HEK293 (cell line): ENCODE results near the gene TWSG1.

Source experiments
- CTCF ChIA-PET: fragments of 350-600 bp; formaldehyde crosslinking; extraction: SDS; loops from one replicate; lab custom pipeline; 2021; ENCODE audit warnings: antibody characterized with exemption; lab: Yijun Ruan, JAX
- POLR2A ChIA-PET: fragments of 300-600 bp; formaldehyde crosslinking; extraction: SDS; loops from one replicate; lab custom pipeline; 2020; ENCODE audit warnings: antibody characterized with exemption, inconsistent platforms; lab: Yijun Ruan, JAX
- H3K27ac ChIP-seq: fragments of 200-500 bp; sonication (Bioruptor generic); 2 replicates; pipeline ENCODE4 v1.5.1; 2014; ENCODE audit warnings: low read depth, low read length, control low read depth, inconsistent platforms; ENCODE audit errors: extremely low read depth
- H3K36me3 ChIP-seq, 2 experiments: fragments of 200-500 bp in 1 of 2; sonication (Bioruptor generic) in 1 of 2; 1 replicate in 1 of 2; 2 replicates in 1 of 2; pipeline ENCODE4 v1.5.1; 2014 to 2017; ENCODE audit warnings: inconsistent platforms in 2 of 2, low read length in 2 of 2; ENCODE audit not compliant: control insufficient read depth in 2 of 2, insufficient read depth in 1 of 2
- H3K4me1 ChIP-seq: fragments of 200-500 bp; sonication (Bioruptor generic); 2 replicates; pipeline ENCODE4 v1.5.1; 2014; ENCODE audit warnings: mild to moderate bottlenecking, low read length, inconsistent platforms; ENCODE audit not compliant: control insufficient read depth, insufficient read depth
- H3K4me3 ChIP-seq: 2 replicates; pipeline ENCODE4 v1.5.1; 2011; ENCODE audit warnings: low read depth, mild to moderate bottlenecking, control low read depth, low read length, moderate library complexity
- H3K9me3 ChIP-seq: fragments of 200-500 bp; sonication (Bioruptor generic); 2 replicates; pipeline ENCODE4 v1.5.1; 2014; ENCODE audit warnings: low read depth, low read length, inconsistent platforms; ENCODE audit not compliant: control insufficient read depth, insufficient read depth
- FEZF1 ChIP-seq: fragments of 450-650 bp; formaldehyde crosslinking; IDR thresholded peaks from 2 replicates; pipeline ENCODE4 v1.5.1; 2016; ENCODE audit warnings: missing biosample characterization, missing genetic modification characterization
- GFI1B ChIP-seq: fragments of 450-650 bp; formaldehyde crosslinking; IDR thresholded peaks from 2 replicates; pipeline ENCODE4 v1.5.1; 2016; ENCODE audit warnings: missing biosample characterization, missing genetic modification characterization
- KLF1 ChIP-seq: fragments of 450-650 bp; formaldehyde crosslinking; IDR thresholded peaks from 2 replicates; pipeline ENCODE4 v1.5.1; 2016; ENCODE audit warnings: missing biosample characterization, missing genetic modification characterization
- PRDM1 ChIP-seq: fragments of 450-650 bp; formaldehyde crosslinking; IDR thresholded peaks from 2 replicates; pipeline ENCODE4; 2016; ENCODE audit warnings: missing biosample characterization, missing genetic modification characterization
- SCRT1 ChIP-seq: fragments of 450-650 bp; formaldehyde crosslinking; IDR thresholded peaks from 2 replicates; pipeline ENCODE4 v1.5.1; 2016; ENCODE audit warnings: missing biosample characterization, missing genetic modification characterization, borderline replicate concordance
- SETDB1 ChIP-seq: IDR thresholded peaks from one replicate; pipeline ENCODE4 v1.6.1; 2017; ENCODE audit warnings: mild to moderate bottlenecking, low read length, moderate library complexity, mixed read lengths; ENCODE audit not compliant: insufficient read length
- ZBTB17 ChIP-seq: fragments of 450-650 bp; formaldehyde crosslinking; IDR thresholded peaks from 2 replicates; pipeline ENCODE4 v1.5.1; 2016; ENCODE audit warnings: missing biosample characterization, missing genetic modification characterization
- ZBTB8A ChIP-seq: fragments of 450-650 bp; formaldehyde crosslinking; IDR thresholded peaks from 2 replicates; pipeline ENCODE4 v1.5.1; 2016; ENCODE audit warnings: missing biosample characterization, missing genetic modification characterization
- ZIC2 ChIP-seq: fragments of 450-650 bp; formaldehyde crosslinking; IDR thresholded peaks from 2 replicates; pipeline ENCODE4 v1.5.1; 2016; ENCODE audit warnings: missing biosample characterization, missing genetic modification characterization
- ZNF157 ChIP-seq: fragments of 450-650 bp; formaldehyde crosslinking; IDR thresholded peaks from 2 replicates; pipeline ENCODE4 v1.5.1; 2016; ENCODE audit warnings: missing biosample characterization, missing genetic modification characterization
- ZNF19 ChIP-seq: fragments of 450-650 bp; formaldehyde crosslinking; IDR thresholded peaks from 2 replicates; pipeline ENCODE4; 2016; ENCODE audit warnings: missing biosample characterization, missing genetic modification characterization, low read depth
- ZNF266 ChIP-seq: fragments of 450-650 bp; formaldehyde crosslinking; IDR thresholded peaks from 2 replicates; pipeline ENCODE4 v1.5.1; 2016; ENCODE audit warnings: missing biosample characterization, missing genetic modification characterization, low read depth
- ZNF514 ChIP-seq: fragments of 450-650 bp; formaldehyde crosslinking; IDR thresholded peaks from 2 replicates; pipeline ENCODE4 v1.5.1; 2016; ENCODE audit warnings: missing biosample characterization, missing genetic modification characterization
- ZNF530 ChIP-seq: fragments of 450-650 bp; formaldehyde crosslinking; IDR thresholded peaks from 2 replicates; pipeline ENCODE4 v1.5.1; 2016; ENCODE audit warnings: low read depth, missing biosample characterization, missing genetic modification characterization
- ZNF549 ChIP-seq: fragments of 450-650 bp; IDR thresholded peaks from 2 replicates; pipeline ENCODE4 v1.5.1; 2018; ENCODE audit warnings: missing biosample characterization, missing genetic modification characterization, mild to moderate bottlenecking, inconsistent platforms, moderate library complexity
- ZNF560 ChIP-seq: fragments of 450-650 bp; formaldehyde crosslinking; IDR thresholded peaks from 2 replicates; pipeline ENCODE4 v1.5.1; 2017; ENCODE audit warnings: missing biosample characterization, missing genetic modification characterization, borderline replicate concordance
- ZNF664 ChIP-seq: fragments of 450-650 bp; formaldehyde crosslinking; IDR thresholded peaks from 2 replicates; pipeline ENCODE4 v1.5.1; 2016; ENCODE audit warnings: missing biosample characterization, missing genetic modification characterization
- ZNF701 ChIP-seq: fragments of 450-650 bp; formaldehyde crosslinking; IDR thresholded peaks from 2 replicates; pipeline ENCODE4 v1.5.1; 2016; ENCODE audit warnings: missing biosample characterization, missing genetic modification characterization
- ZNF747 ChIP-seq: fragments of 450-650 bp; formaldehyde crosslinking; IDR thresholded peaks from 2 replicates; pipeline ENCODE4 v1.5.1; 2016; ENCODE audit warnings: missing biosample characterization, missing genetic modification characterization
- ZNF837 ChIP-seq: fragments of 450-650 bp; formaldehyde crosslinking; IDR thresholded peaks from 2 replicates; pipeline ENCODE4 v1.5.1; 2016; ENCODE audit warnings: missing biosample characterization, missing genetic modification characterization
- ZNF843 ChIP-seq: fragments of 450-650 bp; formaldehyde crosslinking; IDR thresholded peaks from 2 replicates; pipeline ENCODE4 v1.5.1; 2016; ENCODE audit warnings: missing biosample characterization, missing genetic modification characterization
- TF ChIP-seq, protein P1 (sequence below): fragments of 450-650 bp; formaldehyde crosslinking; IDR thresholded peaks from 2 replicates; pipeline ENCODE4 v1.5.1; 2016; ENCODE audit warnings: missing biosample characterization, missing genetic modification characterization
- TF ChIP-seq, protein P2 (sequence below): fragments of 450-650 bp; formaldehyde crosslinking; IDR thresholded peaks from 2 replicates; pipeline ENCODE4 v1.5.1; 2016; ENCODE audit warnings: missing biosample characterization, missing genetic modification characterization
- TF ChIP-seq, protein P3 (sequence below): fragments of 450-650 bp; formaldehyde crosslinking; IDR thresholded peaks from 2 replicates; pipeline ENCODE4 v1.5.1; 2017; ENCODE audit warnings: missing biosample characterization, missing genetic modification characterization

Gene TWSG1

DNA sequence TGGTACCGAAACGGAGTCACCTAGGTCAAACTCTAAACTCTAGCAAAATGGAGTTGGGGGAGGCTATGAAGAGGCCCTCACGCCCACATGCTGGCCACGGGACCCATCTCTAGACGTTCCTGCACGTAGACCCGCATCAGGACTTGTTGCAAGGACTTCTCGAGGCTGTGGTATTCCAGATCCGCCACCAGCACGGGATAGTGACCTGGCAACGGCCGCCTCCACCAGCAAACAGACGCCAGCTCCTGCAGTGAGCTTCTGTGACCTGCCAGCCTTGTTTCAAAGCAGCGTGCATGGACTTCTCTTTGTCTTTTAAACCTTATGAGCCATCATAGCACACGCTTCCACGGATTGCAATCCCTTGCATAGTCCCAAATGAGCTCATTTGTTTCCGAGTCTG lies 100.5 kb downstream of the TWSG1 start (continued):
- TF ChIP-seq ZNF560 (no peak), GFI1B (tag by site-specific recombination) (no peak), SCRT1 (no peak)
- TF ChIP-seq, protein P1, sequence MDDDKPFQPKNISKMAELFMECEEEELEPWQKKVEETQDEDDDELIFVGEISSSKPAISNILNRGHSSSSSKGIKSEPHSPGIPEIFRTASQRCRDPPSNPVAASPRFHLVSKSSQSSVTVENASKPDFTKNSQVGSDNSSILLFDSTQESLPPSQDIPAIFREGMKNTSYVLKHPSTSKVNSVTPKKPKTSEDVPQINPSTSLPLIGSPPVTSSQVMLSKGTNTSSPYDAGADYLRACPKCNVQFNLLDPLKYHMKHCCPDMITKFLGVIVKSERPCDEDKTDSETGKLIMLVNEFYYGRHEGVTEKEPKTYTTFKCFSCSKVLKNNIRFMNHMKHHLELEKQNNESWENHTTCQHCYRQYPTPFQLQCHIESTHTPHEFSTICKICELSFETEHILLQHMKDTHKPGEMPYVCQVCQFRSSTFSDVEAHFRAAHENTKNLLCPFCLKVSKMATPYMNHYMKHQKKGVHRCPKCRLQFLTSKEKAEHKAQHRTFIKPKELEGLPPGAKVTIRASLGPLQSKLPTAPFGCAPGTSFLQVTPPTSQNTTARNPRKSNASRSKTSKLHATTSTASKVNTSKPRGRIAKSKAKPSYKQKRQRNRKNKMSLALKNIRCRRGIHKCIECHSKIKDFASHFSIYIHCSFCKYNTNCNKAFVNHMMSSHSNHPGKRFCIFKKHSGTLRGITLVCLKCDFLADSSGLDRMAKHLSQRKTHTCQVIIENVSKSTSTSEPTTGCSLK (tag by site-specific recombination): no peak

DNA sequence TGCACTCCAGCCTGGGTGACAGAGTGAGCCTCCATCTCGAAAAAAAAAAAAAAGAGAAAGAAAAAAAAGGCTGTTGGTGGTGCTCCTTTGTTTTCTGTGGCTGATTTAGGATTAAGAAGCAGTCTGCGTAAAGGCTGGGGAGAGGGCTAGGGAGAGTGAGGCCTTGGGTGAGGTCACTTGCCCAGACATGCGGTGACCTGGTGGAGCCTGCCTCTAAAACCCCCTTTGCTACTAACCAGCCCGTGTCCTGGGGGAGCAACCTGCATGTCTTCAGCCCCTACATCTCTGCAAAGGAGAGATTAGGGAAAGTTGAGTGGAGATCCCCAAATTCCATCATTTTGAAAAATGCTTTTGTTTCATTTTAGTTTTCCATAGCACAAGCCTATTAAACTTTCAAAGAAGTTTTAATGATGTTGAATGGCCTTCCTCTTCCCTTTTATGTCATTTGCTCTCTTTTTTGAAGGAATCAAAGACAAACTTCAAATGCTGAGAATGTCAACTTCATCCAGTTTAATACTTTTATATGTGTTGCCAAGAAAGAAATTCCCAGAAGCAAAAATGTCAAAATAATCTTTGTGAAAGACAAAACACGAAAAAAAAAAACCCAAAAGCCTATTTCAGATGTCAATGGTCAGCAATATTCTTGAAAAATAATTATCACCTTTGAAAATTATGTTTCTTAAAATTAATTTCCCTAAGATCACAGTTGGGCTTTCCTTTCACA lies 101.8 kb downstream of the TWSG1 start:
- CTCF ChIA-PET: interaction anchor here (0.9 kb wide), 1 partner anchor 116 kb away, joined by 3 read pairs; no protein-coding TSS in a partner anchor
- Histone ChIP-seq H3K4me3 (no peak overlapping the region), H3K36me3 (no peaks in the 10 kb centered on the region)
- POLR2A ChIA-PET: no interaction called here
- TF ChIP-seq SETDB1 (no peak), PRDM1 (tag by site-specific recombination) (0 out of 2 replicates have a peak, but pooled peaks have one; percentile 7)
- TF ChIP-seq, all 188 proteins: peak for 1
- Histone ChIP-seq H3K9me3 (no peaks in the 10 kb centered on the region), H3K27ac (no peak overlapping the region), H3K4me1 (no peaks in the 10 kb centered on the region)

DNA sequence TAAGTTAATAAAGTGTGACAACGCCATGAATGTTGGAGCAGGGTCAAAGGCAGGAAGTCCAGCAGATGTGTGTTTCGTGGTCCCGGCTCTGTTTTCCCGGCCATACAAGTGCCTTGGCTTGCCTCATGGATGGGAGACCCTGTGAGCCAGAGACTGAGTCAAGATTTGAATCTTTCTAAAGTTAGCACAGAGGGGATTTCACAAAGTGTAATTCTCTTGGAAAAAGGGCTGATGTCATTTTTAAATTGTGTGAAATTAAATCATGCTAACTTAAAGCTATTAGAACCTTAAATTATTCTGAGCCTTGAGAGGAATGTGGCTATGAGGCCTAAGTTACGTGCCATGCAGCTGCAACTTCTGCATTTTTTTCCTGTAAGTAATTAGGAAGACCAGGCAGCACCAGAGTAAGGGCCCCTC lies 102.5 kb downstream of the TWSG1 start:
- TF ChIP-seq KLF1 (tag by site-specific recombination) (no peak), ZNF514 (no peak), ZIC2 (tag by site-specific recombination) (no peak), ZNF549 (tag by site-specific recombination) (no peak), FEZF1 (tag by site-specific recombination) (no peak), ZNF266 (no peak), ZNF157 (tag by site-specific recombination) (no peak), ZNF530 (tag by site-specific recombination) (no peak), ZNF19 (tag by site-specific recombination) (no peak), ZBTB8A (tag by site-specific recombination) (no peak), ZNF837 (tag by site-specific recombination) (no peak), ZNF664 (tag by site-specific recombination) (no peak), ZNF701 (tag by site-specific recombination) (no peak), ZNF843 (tag by site-specific recombination) (no peak), ZBTB17 (no peak), ZNF747 (no peak)
- TF ChIP-seq, protein P2, sequence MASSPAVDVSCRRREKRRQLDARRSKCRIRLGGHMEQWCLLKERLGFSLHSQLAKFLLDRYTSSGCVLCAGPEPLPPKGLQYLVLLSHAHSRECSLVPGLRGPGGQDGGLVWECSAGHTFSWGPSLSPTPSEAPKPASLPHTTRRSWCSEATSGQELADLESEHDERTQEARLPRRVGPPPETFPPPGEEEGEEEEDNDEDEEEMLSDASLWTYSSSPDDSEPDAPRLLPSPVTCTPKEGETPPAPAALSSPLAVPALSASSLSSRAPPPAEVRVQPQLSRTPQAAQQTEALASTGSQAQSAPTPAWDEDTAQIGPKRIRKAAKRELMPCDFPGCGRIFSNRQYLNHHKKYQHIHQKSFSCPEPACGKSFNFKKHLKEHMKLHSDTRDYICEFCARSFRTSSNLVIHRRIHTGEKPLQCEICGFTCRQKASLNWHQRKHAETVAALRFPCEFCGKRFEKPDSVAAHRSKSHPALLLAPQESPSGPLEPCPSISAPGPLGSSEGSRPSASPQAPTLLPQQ (tag by site-specific recombination): no peak
- TF ChIP-seq, protein P3, sequence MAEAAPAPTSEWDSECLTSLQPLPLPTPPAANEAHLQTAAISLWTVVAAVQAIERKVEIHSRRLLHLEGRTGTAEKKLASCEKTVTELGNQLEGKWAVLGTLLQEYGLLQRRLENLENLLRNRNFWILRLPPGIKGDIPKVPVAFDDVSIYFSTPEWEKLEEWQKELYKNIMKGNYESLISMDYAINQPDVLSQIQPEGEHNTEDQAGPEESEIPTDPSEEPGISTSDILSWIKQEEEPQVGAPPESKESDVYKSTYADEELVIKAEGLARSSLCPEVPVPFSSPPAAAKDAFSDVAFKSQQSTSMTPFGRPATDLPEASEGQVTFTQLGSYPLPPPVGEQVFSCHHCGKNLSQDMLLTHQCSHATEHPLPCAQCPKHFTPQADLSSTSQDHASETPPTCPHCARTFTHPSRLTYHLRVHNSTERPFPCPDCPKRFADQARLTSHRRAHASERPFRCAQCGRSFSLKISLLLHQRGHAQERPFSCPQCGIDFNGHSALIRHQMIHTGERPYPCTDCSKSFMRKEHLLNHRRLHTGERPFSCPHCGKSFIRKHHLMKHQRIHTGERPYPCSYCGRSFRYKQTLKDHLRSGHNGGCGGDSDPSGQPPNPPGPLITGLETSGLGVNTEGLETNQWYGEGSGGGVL (tag by site-specific recombination): no peak
- H3K4me1 ChIP-seq: no peaks in the 10 kb centered on the region
- H3K4me3 ChIP-seq: no peak overlapping the region
- no peaks in the 10 kb centered on the region for H3K9me3 ChIP-seq
- no peak overlapping the region for H3K27ac ChIP-seq
- CTCF ChIA-PET: interaction anchor here (0.7 to 0.9 kb wide), 2 partner anchors 116 to 127 kb away, joined by 3 to 6 read pairs; no protein-coding TSS in a partner anchor
- H3K36me3 ChIP-seq: no peaks in the 10 kb centered on the region
- POLR2A ChIA-PET: no interaction called here
